Right lobe of liver (tissue), 4 donors: ENCODE data around the gene EMC6.

ENCODE experiments used
- CTCF ChIP-seq, 4 donors: fragments of 200-600 bp in 3 of 4; fragments of 450-650 bp in 1 of 4; IDR thresholded peaks; one replicate each; pipeline versions ENCODE4 v1.5.1 to v1.8.0; 2016 to 2022; ENCODE audit warnings: antibody characterized with exemption in 4 of 4, mild to moderate bottlenecking in 2 of 4
- POLR2A ChIP-seq: fragments of 450-650 bp; IDR thresholded peaks from one replicate; pipeline ENCODE4 v1.6.1; 2017; ENCODE audit warnings: antibody characterized with exemption, mild to moderate bottlenecking
- donor health status: DM: no; HTN: no; CAD: no.
- donor health status: DM: no; HTN: no; CAD: no.
- donor health status: DM: no; HTN: yes; CAD: no.

- TF ChIP-seq CTCF (IDR thresholded peaks at IDR 0.05) (no peak), POLR2A (no peak)
Measured at GRCh38 chr17:3678821-3679530, 10.4 kb downstream of the EMC6 start.
